ENCODE results near the gene COL4A1.

- TF ChIP-seq CTCF (IDR thresholded peaks at IDR 0.05) (no peak), POLR2A (IDR thresholded peaks at IDR 0.05) (no peak)
Observed at GRCh38 chr13:110284779-110285484, 22.0 kb downstream of the COL4A1 start.
